GM12872 (cell line): Measurements from ENCODE around the gene MIOX.

ENCODE experiments used
- CTCF ChIP-seq: IDR thresholded peaks from 3 replicates; pipeline ENCODE4 v1.5.1; 2011; ENCODE audit warnings: low read depth, mild to moderate bottlenecking, low read length, moderate library complexity; ENCODE audit not compliant: insufficient read depth

MIOX gene

GRCh38 chr22:50464451-50464850 lies 22.2 kb upstream of the MIOX start:
- TF ChIP-seq CTCF, result no peak

- TF ChIP-seq CTCF, result no peak
Observed at GRCh38 chr22:50465066-50465930, 21.4 kb upstream of the MIOX start.

GRCh38 chr22:50467341-50467740 lies 19.3 kb upstream of the MIOX start:
- no peak for TF ChIP-seq CTCF

GRCh38 chr22:50467773-50468440 lies 18.8 kb upstream of the MIOX start:
- no peak for TF ChIP-seq CTCF

GRCh38 chr22:50468626-50469025 lies 18.0 kb upstream of the MIOX start:
- TF ChIP-seq CTCF, result no peak

- TF ChIP-seq CTCF, result peak; percentile 35; the same call in 1 of the 3 replicates
Observed at GRCh38 chr22:50469377-50470305, 17.0 kb upstream of the MIOX start.

- no peak for TF ChIP-seq CTCF
Observed at GRCh38 chr22:50470491-50470890, 16.2 kb upstream of the MIOX start.
